Epithelial cell of proximal tubule (primary cell): ENCODE results near the gene DCAKD. TPM values are rescaled to one million over a fixed set of nuclear protein-coding genes. Genes with fewer than 3 reads are reported as not detected.

Source experiments
- DNase-seq: peaks from one replicate; pipeline ENCODE4 v3.0.0-alpha.2; 2011; ENCODE audit warnings: low read depth
- H3K4me3 ChIP-seq: 2 replicates; pipeline ENCODE4 v1.5.1; 2011; ENCODE audit warnings: low read depth, mild to moderate bottlenecking, low read length
- CTCF ChIP-seq: conservative IDR thresholded peaks from 2 replicates; pipeline ENCODE4 v1.5.1; 2012; ENCODE audit warnings: low read depth, mild to moderate bottlenecking, low read length
- total RNA-seq: library from RNA; depleted of rRNA; stranded (reverse); fragments of >200 nt; gene quantifications from 2 replicates; pipeline ENCODE4 v1.2.3, GENCODE V29; 2015

DCAKD gene
- total RNA-seq, 1 donor from 2014 or later = 44.4 TPM

- H3K4me3 ChIP-seq = no peak overlapping the region
- no peak for TF ChIP-seq CTCF
- DNase-seq = no peak
Observed at GRCh38 chr17:45036691-45037090, 14.7 kb downstream of the DCAKD start.

GRCh38 chr17:45035848-45036247, 15.6 kb downstream of the DCAKD start:
- H3K4me3 ChIP-seq = no peak overlapping the region
- no peak for TF ChIP-seq CTCF
- DNase-seq = no peak

- no peak for DNase-seq
- H3K4me3 ChIP-seq = no peak overlapping the region
- TF ChIP-seq CTCF = no peak
Observed at GRCh38 chr17:45034599-45034998, 16.8 kb downstream of the DCAKD start.

DNA sequence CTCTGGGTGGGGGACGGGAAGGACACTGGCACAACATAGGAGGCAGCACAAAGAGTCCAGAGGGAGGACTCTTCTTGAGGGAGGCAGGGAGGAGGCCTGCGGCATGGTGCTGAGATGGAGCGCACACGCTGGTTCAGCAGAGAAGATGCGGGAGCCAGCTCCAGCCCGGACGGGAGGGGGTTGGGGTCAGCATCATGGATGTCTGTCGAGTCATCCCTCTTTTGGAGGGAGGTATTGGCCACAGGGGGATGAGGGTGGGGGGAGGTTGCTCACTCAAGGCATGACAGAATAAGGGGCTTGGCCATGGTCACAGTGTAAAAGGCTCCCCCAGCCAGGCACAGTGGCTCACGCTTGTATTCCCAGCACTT, 19.3 kb downstream of the DCAKD start:
- no peak for TF ChIP-seq CTCF
- no peak overlapping the region for H3K4me3 ChIP-seq
- DNase-seq = no peak

DNA sequence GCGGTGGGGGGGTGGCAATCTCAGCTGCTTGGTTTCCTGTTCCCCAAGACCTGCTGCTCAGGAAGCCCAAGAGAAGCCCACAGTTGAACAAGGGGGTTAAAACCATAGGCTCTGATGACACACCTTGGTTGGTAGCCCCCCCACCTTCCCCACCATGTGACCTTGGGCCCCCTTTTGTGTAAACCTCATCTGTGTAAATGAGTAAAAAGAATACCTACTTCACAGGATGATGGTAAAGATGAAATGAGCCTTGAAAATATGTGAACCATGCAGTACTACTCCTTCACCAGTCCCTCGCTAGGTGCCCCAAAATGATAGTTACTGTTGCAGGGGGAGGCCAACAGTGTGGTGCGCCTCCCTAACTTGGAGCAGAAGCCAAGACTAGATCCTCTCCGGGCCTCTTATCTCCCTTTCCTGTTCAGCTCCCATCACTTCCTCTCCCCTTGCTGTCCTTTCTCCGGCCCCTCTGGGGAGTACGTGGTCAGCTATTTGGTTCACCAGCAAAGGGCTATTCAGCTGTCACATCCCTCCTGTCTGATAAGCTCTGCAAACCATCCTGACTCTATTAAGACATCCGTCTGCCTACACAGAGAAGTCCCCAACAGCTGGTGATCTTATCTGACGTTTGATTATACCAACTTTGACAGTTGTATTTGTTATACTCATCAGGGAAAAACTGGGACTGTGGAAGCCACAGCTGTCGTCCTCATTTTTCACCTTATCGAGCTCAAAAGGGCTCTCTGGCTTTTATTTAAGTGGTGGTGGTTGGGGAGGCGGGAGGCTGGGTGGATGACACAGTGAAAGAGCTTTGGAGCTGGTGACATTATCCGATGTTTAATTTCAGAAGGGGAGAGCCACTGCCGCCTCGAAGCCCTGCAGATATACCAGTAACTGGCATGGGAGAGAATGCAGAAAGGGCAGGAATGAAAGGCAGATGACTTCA, 19.9 kb downstream of the DCAKD start:
- no peak for DNase-seq
- no peak overlapping the region for H3K4me3 ChIP-seq
- TF ChIP-seq CTCF = no peak

DNA sequence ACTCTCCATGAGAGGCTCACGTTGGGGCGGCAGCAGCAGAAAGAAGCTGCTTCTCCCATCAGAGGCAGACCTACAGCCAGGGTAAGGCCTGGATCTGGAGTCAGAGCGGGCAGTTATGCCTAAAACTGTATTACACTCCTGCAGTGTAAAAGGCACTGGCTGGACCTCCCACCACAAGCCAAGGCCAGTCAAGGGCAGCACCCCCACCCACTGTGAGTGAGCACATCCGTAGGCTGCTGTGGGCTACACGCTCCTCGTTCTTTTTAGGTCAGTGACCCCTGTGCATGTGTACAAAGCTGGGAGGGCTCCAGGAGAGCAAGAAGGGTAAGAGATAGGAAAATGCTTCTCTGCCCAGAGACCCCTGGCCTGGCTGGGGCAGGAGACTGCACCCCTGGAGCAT, 20.7 kb downstream of the DCAKD start:
- no peak for DNase-seq
- TF ChIP-seq CTCF = no peak
- H3K4me3 ChIP-seq = no peak overlapping the region
